ENCODE results near the gene TOR4A.
A peak's percentile ranks its signal among the peaks of the same experiment; 100 is the strongest.

TOR4A gene

DNA sequence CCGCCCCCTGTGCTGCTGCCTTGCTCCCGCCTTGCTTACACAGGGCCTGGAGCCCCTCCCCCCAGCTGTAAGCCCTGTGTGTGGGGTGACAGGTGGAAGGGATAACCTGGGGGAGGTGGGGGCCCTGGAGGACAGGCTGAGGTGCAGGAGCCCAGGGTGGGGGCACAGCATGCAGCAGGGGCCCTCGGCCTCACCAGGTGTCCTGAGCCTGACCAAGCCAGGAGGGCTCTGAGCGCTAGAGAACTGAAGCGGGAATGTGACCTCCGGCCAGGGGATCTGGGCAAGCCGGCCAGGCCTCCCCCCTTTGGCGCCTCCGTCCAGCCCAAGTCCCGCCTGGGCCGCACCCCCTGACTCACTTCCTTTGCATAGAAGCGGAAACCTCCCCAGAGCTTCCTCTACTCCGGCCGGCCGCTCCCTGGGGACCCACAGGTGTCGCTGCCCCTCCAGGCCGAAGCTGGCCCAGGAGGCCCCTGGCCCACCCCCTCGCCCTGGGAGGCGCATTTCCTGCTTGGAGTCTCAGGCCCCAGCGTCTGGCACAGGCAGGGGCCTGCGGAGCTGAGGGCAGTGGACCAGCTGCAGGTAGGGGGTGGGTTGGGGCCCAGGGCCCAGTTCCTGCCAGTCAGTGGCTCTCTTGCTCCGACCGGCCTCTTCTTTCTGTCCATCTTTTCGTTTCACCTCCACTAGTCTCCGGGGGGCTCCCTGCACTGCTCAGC, at the start of gene TOR4A:
TOR4A (plus strand) TSS at position 398 of the 713 bp plus-strand sequence. CDS start 964 bp downstream, outside the sequence.
- no peak for DNase-seq

DNA sequence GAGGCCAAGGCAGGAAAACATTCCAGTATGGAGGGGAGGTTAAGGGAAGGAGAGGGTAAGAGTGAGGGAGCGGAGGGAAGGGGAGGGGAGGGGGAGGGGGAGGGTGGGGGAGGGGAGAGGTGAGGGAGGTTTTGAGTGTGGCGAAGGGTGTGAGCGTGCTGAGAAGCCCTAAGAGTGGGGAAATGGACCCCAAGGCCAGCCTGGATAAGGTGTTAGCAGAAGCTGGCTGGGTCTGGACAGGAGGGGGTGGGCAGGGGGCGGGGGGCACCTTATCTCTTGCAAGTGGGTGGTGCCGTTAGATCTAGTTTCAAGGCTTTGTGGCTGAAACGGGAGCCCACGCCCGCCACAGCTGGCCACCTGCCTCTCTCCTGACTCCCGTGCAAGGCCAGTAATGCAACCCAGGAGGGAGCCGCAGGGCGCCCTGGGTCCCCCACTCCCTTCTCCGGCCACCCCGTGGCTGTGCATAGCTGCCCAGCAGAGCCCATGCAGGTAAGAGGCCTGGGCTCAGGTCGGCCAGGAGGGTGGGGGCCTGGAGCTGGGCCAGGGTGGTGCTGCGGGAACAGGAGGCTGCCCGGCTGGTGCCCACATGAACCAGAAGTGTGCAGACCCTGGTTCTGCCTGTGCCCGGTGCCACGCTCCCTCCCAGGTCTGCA, 49.5 kb upstream of the TOR4A start:
- DNase-seq, result no peak

DNA sequence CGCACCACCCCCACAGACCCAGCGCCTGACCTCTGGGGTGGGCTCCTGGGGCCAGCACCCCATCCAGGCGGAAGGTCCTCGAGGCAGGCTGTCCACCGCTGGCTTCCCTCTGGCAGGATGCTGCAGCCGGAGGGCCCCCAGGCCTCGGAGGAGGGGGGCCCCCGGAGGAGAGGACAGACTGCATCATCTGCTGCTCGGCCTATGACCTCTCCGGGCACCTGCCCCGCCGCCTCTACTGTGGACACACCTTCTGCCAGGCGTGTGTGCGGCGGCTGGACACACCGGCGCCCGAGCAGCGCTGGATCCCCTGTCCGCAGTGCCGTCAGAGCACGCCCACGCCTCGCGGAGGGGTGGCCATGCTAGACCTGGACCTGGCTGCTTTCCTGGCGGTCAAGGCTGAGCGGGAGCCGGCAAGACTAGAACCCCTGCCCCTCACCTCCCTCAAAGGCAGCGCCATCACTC, 49.0 kb upstream of the TOR4A start:
- no peak for DNase-seq

DNA sequence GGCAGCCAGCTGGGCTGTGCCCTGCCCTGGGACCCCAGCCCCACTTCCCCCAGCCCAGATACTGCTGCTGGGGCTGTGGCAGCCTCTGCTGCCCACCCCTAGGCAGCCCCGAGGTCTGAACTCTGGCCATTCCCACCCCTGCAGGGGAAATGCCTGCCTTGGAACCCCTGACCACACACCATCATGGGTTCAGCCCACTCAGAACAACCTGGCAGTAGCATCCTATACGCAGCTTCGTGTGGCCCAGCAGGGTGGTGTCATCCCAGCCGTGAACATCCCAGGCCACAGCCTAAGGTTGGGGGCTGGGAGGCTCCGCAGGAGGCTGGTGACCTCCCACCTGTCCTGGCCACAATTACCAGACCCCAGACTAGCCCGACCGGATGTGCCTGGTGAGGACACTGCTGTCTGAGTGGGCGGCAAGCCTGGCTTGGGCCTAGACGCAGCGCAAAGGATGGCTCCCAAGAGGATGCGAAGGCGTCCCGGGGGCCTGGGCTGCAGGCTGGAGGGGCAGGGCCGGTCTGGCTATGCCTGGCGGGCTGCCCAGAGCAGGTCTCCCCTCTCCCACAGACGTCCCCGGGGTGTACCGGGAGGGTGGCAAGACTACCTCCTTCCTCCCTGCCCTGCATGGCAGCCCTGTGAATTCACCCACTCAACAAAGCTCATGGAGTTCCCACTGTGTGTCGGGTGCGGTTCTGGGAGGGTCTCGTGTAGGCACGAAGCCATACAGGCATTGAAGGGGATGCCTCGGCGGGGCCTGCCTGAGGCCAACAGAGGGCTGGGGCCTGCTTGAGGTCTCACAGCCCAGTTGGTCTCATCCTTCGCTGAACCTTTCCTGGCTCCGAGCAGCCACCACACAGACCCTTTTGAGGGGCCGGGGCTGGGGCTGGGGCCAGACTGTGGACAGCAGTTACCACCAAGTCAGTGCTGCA, 48.3 kb upstream of the TOR4A start:
- no peak for DNase-seq

DNA sequence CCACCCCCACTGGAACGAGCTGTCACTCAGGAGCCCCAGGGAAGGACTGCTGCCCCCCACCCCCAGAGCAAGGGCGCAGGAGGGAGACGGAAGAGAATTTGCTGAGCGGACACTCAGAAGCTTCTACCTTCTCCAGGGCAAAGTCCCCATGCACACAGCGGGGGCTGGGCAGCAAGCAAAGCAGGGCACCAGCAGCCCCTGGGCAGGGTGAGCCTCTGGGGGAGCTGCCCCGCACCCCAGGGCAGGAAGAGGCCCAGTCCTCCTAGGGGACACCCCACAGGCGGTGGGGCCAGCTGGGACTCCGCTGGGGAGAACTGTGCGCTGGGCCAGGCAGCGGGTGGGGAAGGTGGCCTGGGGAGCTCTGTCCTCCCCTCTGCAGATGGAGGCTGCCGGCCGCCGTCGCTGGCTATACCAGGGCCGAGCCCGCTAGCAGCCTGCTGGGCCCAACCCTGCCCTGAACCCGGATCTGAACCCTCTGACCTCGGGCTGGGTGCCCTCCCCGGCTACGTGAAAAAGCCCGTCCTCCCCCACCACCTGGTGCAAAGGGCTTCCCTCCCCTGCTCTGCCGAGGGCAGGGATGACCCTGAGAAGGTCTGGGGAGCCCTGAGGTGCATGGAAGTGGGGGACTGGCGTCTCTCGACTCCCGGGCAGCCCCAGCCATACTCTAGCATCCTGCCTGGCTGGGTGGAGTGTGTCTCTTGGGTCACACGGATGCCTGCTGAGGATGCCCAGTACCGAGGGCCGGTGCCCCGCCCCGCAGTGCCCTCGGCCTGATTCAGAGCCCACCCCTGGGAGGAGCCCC, 47.4 kb upstream of the TOR4A start:
- no peak for DNase-seq

DNA sequence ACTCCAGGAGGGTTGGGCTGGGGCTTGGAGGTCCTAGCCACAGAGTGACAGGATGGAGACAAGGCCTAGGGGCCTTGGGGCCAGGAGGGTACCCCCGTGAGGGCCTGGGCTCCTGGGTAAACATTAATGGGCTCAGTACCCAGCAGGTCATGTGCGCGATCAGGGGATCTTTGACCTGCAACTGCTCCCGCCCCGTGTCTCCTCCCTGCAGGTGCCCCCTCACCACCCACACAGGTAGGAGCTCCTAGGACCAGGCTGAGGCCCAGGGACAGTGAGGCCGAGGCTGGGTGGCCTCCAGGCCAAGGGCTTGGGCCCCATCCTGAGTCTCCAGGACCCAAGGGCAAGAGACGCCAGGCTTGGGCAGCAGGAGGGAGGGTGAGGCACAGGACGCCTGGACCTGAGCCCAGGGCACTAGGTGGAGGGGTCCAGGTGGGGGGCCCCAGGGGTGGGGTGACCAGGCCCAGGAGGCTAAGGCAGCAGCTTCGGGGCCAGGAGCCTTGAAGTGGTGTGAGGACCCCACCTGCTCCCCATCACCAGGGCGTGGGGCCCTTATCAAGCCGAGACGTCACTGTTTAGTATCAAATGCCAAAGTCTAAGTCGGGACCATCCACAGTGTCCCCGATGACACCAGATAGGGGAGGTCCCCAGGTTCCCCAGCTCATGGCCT, 46.7 kb upstream of the TOR4A start, which contains the start of gene SLC34A3:
SLC34A3 (plus strand) TSS at position 197 of the 667 bp plus-strand sequence. CDS start 802 bp downstream, outside the sequence.
- DNase-seq, result no peak

DNA sequence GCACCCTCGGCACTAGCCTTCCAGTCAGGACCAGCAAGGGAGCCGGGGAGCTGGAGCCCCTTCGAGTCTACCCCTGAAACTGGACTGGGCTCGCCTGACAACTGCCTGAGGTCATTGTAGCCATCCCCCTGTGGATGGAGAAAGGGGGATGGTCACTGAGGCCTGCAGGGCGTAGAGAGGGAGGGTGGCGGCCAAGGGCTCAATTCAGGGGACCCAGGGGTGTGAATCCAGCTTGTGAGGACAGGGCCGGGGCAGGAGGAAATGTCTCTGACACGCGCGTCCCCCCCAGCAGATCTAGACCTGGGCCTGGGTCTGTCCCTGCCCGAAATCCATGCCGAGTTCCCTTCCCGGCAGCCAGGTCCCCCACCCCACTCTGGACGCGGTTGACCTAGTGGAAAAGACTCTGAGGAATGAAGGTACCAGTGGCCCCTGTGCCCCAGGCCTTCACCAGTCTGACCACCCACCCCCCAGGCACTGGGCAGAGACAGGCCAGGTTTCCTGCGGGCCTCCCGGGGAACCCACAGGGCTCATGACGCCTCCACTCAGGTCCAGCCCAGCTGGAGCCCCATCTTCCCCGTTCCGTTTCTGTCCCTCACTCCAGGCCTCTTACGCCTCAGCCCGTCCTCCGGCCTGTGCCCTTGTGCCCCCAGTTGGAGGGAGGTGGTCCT, 46.0 kb upstream of the TOR4A start:
- DNase-seq, result no peak

DNA sequence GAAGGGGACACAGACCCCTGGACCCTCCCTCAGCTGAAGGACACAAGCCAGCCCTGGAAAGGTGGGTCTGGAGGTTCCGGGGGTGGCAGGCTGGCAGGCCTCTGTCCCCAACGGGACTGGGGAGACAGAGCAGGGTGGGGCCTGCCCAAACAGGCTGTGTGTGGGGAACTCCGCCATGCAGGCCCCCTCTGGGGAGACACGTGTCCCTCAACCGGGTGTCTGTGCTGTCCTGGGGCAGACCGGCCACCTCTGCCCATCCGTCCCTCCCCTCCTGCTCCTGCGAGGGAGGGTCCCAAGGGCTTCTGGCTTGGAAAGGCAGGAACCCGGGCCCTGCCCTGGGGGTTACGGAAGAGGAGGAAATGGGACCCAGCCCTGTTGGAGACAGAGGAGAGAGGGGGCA, 45.4 kb upstream of the TOR4A start:
- DNase-seq, result no peak

DNA sequence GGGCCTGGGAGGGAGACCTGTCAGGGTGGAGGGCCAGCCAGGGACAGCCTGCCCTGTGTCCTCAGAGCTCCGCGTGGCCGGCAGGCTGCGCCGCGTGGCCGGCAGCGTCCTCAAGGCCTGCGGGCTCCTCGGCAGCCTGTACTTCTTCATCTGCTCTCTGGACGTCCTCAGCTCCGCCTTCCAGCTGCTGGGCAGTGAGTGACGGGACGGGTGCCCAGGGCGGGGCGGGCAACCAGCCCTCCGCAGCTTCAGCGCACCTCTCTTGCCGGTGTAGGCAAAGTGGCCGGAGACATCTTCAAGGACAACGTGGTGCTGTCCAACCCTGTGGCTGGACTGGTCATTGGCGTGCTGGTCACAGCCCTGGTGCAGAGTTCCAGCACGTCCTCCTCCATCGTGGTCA, 45.0 kb upstream of the TOR4A start:
- DNase-seq, result no peak

DNA sequence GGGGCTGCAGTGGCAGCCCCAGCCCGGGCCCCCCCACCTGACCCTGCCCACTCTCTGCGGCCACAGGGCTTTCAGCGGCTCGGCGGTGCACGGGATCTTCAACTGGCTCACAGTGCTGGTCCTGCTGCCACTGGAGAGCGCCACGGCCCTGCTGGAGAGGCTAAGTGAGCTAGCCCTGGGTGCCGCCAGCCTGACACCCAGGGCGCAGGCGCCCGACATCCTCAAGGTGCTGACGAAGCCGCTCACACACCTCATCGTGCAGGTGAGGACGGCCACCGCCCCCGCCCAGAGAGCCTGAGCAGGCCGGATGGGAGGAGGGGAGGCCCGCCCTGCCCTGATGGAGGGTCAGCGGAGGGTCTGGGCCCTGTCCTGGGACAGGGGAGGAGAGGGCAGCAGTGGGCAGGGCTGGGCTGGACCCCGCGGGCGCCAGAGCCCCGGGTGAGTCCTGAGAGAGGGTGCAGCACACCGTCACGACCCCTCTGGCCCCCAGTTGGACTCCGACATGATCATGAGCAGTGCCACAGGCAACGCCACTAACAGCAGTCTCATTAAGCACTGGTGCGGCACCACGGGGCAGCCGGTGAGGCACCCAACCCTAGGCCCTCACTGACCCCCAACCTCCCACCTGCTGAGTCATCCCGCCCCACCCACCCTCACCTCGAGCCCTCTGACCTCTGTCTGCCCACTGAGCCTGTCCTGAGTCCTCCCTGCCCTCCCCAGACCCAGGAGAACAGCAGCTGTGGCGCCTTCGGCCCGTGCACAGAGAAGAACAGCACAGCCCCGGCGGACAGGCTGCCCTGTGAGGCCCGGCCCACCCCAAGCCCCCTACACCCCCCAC, 44.2 kb upstream of the TOR4A start:
- DNase-seq, result no peak

DNA sequence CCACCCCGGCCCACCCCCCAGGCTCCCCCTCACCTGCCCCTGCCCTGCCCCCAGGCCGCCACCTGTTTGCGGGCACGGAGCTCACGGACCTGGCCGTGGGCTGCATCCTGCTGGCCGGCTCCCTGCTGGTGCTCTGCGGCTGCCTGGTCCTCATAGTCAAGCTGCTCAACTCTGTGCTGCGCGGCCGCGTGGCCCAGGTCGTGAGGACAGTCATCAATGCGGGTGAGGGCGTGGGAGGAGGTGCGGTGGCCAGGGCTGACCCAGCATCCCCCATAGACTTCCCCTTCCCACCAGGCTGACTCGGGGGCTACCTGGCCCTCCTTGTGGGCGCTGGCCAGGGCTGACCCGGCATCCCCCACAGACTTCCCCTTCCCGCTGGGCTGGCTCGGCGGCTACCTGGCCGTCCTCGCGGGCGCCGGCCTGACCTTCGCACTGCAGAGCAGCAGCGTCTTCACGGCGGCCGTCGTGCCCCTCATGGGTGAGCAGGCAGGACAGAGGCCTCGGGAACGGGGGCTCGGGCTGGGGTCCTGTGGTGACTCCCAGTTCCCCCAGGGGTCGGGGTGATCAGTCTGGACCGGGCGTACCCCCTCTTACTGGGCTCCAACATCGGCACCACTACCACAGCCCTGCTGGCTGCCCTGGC, 43.4 kb upstream of the TOR4A start:
- DNase-seq, result no peak

DNA sequence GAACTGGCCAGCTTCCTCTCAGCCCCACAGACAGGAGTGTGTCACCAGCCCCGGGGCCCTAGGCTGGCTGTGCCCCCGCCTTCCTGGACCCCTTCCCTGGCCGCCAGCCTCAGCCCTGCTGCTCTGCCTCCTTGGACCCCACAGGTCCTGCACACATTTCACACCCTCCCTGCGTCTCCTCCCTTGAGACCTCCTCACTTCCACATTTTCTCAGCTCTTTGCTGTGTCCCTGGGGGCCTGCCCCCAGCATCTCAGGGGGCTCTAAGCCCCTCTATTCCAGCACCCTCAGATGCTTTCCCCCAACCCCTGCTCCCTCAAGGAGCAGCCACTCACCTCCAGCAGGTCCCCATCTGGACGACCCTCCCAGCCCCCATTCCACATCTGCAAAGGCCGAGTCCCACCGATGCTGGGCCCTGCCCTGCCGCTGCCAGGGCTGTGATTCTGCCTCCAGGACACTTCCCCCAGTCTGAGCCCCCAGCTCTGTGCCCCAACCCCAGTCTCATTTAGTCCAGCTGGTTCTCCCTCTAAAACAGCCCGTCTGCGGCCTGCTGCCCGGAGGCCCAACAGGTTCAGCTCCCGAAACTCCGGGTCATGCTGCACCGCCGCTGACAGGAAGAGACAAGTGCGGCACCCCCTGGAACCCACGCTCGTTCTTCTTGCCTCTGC, 42.6 kb upstream of the TOR4A start:
- no peak for DNase-seq

DNA sequence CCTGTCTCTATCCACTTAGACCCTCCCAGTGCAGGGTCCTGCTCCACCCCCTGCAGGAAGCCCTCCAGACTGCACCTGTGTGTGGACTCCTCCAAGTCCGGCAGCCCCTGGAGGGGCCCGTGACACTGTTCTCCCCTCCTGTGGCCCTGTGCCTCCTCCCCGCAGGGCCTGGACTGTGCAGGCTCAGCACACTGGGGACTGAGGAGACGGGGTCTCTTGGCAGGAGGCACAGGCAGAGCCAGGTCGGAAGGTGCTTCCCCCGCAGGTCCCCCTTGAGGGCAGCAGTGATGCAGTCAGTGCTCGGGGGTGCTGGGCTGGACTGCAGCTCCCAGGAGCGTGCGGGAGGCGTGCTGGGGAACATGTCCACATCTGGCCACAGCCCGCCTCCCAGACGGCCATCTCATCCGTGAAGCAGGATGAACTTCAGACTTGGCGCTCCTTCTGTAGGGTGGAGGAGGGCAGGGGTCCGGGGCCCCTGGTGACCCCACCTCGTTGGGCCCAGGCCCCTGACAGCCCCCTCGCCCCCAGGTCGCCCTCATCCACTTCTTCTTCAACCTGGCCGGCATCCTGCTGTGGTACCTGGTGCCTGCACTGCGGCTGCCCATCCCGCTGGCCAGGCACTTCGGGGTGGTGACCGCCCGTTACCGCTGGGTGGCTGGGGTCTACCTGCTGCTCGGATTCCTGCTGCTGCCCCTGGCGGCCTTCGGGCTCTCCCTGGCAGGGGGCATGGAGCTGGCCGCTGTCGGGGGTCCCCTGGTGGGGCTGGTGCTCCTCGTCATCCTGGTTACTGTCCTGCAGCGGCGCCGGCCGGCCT, 41.9 kb upstream of the TOR4A start:
- no peak for DNase-seq

DNA sequence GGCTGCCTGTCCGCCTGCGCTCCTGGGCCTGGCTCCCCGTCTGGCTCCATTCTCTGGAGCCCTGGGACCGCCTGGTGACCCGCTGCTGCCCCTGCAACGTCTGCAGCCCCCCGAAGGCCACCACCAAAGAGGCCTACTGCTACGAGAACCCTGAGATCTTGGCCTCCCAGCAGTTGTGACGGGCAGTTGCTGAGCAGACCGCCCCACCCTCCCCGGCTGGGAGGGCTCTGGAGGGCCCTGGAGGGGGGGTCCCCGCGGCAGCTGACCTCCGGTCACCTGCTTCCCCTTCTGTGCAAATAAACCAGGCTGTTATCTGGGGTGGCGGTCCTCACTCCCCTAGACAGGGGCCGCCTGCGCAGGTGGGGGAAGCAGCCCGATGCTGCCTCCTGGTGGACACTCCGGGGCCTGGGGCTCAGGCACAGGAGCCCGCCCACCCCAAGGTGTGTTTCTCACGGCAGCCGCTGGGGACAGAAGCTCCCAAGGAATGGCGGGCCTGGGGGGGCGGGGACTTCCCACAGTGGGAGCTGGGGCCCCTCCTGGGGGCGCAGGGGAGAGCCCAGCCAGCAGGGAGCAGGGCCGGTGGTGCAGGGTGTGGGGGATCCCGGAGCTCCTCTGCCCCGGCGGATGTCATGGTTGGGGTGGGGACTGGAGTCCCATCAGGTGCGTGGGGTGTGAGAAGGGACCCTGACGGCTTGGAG, 41.1 kb upstream of the TOR4A start:
- DNase-seq, result peak; percentile 94

DNA sequence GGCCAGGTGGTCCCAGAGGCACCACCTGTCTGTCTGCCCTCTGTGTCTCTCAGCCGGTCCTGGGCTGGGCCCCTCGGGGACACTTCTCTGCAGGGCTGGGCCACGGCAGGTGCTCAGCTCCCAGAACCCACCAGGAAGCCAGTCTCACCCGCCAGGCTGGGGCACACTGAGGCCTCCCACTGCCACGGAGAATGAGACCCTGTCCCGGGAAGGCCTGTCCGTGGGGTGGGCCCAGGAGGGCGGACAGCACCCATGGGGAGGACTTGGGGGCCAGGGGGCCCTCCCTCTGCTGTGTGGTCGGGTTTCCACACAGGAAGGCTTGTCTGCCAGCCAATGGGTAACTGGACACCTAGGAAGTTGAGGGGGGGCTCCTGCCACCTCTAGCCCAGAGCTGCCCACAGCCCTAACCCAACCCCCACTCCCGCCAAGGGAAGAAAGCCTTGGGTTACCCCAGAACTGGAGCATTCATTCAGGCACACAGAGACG, 40.5 kb upstream of the TOR4A start:
- DNase-seq, result no peak

DNA sequence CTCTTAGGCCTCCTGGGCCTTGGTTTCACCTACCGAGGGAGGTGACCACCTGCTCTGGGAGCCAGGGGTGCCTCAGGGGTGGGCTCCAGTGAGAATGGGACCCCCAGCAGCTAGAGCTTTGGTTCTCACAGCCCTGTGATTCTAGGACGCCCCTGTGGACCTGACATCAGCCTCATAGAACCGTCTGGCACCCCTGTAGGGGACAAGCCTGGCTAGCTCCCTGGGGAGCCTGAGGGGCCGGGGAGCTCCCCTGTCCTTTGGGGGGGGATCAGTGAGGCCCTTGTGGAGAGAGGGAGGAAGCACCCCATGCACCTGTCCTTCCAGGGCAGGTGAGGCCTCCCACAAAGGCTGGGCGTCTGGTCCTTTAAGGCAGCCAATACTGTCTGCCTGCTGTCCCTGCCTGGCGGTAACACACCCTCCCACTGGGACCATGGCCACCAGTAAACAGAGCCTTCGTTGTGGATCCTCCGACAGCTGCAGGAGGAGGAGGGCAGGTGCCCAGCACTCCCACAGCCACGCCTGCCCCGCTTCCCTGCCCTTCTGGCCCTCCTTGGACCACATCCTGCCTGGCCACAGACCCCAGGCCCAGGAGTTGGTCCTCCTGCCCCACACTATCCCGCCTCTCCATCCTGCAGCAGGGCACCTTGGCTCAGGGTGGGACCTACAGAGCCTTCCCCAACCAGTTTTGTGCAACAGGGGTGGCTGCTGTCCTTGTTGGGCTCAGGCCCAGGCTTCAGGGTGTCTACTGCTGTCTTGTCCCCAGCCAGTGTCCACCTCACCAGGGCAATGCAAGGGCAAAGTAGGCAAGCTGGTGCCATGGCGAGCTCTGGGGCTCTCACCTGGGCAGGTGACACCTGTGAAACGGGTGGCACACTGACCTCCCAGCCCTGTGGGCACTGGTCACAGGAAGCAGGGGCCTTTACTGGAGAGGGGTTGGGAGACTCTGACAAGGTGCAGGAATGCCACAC, 39.5 kb upstream of the TOR4A start:
- no peak for DNase-seq

Measured in activated CD8-positive, alpha-beta memory T cell treated with anti-CD3 and anti-CD28 coated beads, Interleukin-2, amount 50 U/mL, for 4 hours (primary cell).